Activated CD8-positive, alpha-beta memory T cell treated with anti-CD3 and anti-CD28 coated beads, Interleukin-2, amount 50 U/mL, for 24 hours (primary cell): ENCODE data around the gene MTX2.
"Not testable (repeated sequence)": the region's sequence is repeated elsewhere in the genome, so short reads cannot be mapped to it uniquely, and the experiment has no call there.

Experiments used
- DNase-seq: peaks from one replicate; pipeline ENCODE4 v3.0.0-alpha.2; 2020; ENCODE audit errors: extremely low read depth

Gene MTX2

DNA sequence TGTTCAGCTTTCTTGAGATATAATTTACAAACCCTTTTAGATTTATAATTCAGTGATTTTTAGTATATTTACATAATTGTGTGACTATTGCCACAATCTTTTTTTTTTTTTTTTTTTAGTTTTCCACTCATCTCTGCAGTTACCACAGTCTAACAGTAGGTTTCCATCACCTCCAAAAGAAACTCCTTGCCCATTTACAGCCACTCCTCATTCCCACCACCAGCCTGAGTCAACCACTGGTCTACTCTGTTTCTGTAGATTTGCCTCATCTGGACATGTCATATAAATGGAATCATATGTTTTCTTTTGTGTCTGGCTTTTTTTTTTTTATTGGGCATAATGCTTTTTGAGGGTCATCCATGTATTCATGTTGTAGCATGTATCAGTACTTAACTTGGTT lies 16.1 kb downstream of the MTX2 start:
- DNase-seq = no peak

DNA sequence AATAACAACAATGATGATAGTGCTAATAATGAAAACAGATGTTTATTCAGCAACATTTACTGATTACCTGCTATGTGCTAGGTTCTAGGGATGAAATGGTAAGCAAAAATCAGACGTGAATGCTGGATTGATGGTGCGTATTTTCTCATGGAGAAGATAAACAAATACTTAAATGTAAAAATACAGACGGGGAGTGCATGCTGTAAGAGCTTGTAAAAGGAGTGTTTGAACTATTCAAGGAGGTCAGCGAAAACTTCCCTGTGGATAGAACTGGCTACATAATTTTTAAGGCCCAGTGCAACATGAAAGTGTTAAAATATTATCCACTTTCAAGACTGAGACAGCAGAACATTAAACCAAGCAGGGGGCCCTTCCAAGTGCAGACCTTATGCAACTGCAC lies 22.1 kb downstream of the MTX2 start:
- no peak for DNase-seq

DNA sequence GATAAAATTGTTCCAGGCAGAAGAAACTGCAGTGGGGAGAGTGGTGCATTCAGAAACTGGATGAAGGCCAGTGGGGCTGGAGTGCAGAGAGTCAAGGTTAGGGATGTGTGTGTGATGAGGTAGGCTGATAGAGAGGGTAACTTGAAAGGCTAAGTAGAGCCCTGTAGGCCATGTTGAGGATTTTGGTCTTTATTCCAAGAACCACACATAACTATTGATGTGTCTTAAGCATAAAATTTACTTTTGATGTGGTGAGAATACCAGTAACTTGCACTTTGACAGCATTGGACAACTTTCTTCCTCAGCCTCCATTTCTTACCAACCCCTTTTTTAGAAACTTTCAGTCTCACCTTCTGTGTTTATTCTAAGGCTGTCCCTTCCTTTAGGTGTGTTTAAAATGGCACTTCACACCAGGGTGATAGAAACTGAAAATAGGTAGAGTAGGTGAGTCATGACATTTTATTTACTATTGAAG lies 22.6 kb downstream of the MTX2 start:
- DNase-seq = no peak

- DNase-seq = no peak
Observed at GRCh38 chr2:176292608-176293007, 23.4 kb downstream of the MTX2 start.

GRCh38 chr2:176293334-176293733 lies 24.1 kb downstream of the MTX2 start:
- DNase-seq = no peak

DNA sequence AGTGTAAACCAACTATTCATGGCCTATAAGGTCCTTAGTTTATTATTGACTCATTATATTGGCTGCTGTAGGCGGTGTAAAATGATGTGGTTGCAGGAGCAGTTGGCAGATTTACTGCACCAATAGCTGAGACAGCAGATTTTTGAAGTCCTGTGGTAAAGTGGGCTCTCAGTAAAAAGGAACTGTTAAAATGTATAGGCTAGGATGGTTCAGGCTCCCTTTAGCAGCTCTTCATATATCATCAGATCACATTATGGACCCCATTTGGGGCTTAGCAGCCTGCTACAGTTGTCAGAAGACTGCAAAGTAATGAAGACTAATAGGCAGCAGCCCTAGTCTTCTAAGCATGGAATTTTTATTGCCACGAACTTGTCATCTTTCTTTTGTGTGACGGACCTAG lies 27.8 kb downstream of the MTX2 start:
- no peak for DNase-seq

DNA sequence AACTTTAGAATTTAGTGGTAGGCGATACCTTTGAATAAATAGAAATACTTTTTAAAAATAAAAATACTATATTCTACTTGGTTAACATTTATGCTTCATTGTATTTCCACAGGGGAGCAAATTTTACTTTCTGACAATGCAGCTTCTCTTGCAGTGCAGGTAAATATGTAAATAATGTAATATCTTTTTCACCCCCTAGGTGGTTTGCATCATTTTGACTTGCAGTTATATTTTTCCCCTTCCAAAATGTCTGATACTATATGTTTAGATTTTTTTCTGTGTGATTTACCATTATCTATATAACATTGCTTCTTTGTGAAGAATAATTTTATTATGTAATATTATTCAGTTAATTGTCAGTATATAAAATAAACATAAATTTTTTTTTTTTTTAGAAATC lies 28.5 kb downstream of the MTX2 start:
- no peak for DNase-seq

- DNase-seq = not testable (repeated sequence)
Observed at GRCh38 chr2:176306020-176306419, 36.8 kb downstream of the MTX2 start.

DNA sequence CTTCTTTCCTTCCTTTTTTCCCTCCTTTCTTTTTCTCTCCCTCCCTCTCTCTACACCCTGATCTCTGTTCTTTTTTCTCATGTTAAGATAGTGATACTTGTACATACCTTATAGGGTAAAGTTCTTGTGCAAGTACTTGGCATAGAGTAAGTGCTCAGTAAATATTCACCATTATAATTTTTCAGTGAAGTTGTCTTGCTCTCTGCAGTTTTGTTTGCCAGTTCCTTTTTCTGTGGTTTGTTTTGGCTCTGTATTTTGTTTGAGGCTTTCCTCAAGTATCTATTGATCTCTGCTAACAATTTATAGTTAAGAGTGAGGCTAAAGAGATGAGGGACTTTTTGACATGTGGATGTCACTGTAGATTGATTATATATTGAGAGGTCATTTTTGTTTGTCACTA lies 48.0 kb downstream of the MTX2 start:
- no peak for DNase-seq

GRCh38 chr2:176317623-176318065 lies 48.4 kb downstream of the MTX2 start:
- no peak for DNase-seq

- no peak for DNase-seq
Observed at GRCh38 chr2:176321916-176322315, 52.7 kb downstream of the MTX2 start.

DNA sequence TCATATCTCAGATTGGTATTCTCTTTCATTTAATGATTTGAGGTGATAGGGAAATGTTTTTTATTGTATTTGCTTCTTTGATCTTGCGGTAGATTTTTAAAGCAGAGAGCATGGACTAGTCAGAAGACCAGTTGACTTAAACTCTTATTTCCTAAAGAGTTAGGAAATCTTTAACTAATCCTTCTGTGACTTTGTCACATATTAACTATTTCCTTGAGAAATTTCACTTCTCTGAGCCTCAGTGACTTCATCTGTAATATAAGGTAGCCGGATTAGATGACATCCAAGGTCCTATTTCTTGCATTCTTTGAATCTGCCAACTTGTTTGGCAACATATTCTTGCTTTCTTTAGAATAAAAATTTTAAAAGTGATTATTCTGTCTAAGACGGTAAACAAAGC lies 55.6 kb downstream of the MTX2 start:
- no peak for DNase-seq

DNA sequence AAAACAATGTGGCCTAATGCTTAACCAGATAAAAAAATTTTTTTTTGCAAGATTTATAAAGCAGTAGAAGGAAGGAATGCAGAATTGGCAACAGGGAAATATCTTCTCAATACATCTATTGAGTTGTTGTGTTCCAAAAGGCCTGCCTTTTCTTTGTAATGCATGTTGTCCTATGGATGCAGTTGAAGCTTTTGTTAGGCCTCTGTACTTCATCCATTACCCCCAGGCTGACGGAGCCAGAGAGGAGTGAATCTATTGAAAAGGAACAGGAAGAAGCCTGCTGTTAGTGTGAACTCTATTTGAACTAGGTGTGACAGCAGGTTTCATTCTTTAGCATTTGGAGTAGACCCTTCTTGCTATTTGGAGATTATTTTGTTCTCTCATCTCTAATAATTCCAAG lies 56.5 kb downstream of the MTX2 start:
- no peak for DNase-seq

- DNase-seq = no peak
Observed at GRCh38 chr2:176328149-176328548, 58.9 kb downstream of the MTX2 start.

DNA sequence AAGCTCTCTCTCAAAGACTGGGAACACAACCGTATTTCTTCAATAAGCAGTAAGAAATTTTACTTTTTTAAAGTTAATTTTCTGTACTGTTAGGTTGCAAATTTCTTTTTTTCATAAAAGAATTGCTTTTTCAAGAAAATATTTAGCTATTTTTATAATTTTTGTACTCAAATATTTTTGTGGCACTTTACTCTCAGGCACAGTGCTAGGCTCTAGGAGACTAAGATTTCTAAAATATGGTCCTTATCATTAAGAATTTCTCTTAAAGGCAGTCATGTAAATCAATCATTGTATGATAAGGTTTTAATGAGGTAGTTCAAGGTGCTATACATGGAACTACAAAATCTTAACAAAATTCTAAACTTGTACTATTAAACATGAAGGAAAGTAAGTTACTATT lies 61.4 kb downstream of the MTX2 start:
- no peak for DNase-seq

DNA sequence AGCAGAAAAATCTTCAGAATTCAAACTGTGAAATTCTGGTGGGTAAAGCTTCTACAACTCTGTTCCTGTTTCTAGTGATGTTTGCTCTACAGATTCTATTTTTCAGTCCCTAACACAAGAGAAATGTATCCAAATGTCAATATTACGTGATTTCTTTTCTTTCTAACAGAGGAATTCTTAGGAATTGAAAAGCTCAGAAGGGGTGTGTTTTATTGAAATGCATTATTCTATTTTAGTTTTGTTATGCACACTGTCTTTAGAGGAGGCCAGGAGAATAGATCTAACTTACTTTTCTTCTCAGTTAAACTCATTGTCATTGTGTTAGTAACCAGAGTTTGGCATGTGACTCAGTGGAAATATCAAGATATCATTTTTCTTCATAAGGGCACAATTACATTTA lies 62.4 kb downstream of the MTX2 start:
- no peak for DNase-seq

GRCh38 chr2:176334729-176335128 lies 65.5 kb downstream of the MTX2 start:
- no peak for DNase-seq

DNA sequence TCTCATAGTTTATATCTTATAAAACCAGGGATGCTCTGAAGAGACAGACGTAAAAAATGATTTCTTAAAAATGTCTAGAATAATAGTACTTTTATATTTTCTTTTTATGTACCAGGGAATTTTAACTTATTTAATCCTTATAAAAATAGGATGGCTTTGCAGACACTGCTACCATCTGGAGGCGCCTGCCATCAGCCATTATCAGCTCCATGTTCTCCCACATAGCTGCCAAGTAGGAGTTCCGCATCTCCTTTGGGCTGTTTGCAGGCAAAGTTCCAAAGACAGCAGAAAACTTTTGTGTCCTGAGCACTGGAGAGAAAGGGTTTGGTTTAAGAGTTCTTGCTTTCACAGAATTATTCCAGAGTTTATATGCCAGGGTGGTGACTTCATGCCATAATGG lies 69.2 kb downstream of the MTX2 start:
- no peak for DNase-seq

GRCh38 chr2:176339208-176339607 lies 70.0 kb downstream of the MTX2 start:
- DNase-seq = no peak

GRCh38 chr2:176356251-176356650 lies 87.0 kb downstream of the MTX2 start:
- no peak for DNase-seq

DNA sequence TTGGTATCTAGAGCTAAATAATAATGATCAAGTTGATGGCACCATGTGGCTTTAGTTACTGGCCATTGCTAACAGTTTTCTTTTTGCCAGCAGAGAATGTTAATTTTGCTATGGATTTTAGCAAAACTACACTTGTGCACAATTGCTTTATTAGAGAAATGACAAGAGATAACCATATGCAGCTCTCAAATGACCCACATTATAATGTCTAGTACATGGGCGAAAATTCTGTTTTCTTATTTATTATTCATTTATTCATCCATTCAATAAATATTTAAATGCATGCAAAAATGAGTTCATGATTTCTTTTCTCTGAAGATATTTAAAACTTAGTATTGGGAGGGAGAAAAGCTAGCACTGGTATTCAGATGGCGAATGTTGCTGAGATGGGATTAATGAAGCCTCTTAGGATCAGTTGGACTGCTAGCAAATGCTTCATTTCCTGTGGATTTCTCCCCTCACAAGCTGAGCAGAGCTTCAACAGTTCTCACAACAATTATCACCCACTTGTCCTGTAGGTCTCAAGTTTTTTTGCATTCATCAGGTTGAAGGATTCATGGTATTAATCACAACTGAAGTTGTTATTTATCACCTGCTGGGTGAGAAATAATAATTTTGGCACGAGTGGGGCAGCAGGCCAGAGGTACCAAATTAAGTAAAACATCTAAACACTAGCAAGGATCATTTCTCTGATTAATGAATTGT lies 95.2 kb downstream of the MTX2 start:
- no peak for DNase-seq

- no peak for DNase-seq
Observed at GRCh38 chr2:176368349-176368748, 99.1 kb downstream of the MTX2 start.

DNA sequence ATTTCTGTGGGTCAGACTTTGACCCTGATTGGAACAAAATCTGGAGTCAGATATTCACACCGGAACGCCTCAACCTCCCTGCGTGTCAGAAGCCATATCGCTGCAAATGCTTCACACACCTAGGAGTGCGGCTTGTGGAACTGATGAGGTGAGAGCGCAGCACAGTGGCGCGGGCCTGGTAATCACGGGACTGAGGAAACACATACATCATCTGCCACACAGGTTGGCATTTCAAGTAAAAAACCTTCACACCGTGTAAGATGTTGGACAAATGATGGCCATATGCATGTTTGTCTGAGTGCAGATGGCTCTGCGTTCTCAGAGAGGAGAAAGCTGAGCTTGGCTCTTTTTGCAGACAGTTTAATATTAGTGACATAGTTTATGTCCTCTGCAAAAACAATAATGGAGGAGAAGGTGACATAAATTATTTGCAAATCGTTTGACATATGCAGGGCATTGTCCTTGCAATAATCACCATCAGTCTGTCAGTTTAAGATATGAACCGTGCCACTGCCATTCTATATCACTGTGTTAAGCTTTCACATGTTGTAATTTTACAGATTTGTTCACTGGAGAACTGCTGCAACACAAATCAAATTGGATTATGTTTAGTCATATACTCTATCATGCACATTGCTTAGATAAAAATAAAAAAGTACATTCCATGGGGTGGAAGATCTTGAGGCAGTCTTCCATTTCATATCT lies 101.4 kb downstream of the MTX2 start:
- DNase-seq = no peak
